Cortex of kidney (tissue), 1 donor: ENCODE results near the gene RRM1.

Experiments
- DNase-seq: peaks from one replicate; lab custom pipeline; 2025; lab: John Stamatoyannopoulos, UW

RRM1 gene

GRCh38 chr11:4187055-4187988, 92.7 kb downstream of the RRM1 start:
- peak; percentile 55 for DNase-seq
